Measurements from ENCODE around the gene TMEM59L. TPM values are rescaled to one million over a fixed set of nuclear protein-coding genes. Genes with fewer than 3 reads are reported as not detected.

TMEM59L gene
- total and polyA plus RNA-seq, 2 of the 4 experiments (the other 2 are of a cell fraction), result under 0.01 to 5.9 TPM

DNA sequence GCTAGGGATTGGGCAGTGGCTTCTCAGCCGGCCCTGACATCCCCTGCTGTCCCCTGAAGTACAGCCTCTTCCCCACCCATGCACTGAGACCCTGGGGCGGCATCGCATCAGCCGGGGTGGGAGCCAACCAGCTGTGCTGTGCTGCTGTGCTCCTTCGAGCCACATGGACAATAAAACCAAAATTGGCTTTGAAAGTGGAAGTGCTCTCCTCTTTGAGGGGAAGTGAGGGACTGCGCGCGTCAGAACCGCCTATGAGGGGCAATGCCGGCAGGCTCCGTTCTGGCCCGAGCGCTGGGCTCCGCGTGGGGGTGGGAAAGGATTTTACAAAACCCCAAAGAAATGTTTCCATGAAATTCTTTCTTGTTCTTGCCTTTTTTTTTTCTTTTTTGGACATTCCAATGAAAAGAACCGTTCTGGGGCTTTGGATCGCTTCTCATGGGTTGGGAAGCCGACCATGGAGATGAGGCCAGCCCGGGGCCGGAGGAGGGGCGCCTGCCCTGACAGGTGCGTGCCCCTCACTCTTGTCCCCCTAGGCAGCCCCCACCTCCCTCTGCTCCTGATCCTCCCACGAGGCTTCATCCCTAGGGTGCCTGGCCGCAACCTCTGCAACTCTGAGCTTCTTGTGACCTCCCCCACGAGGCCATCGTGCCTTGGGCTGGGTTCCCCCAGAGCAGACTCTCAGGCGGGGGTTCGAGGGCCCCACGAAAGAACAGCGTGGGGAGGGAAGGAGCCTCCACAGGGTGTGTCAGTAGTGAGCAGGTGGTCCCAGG, 46.8 kb downstream of the TMEM59L start:
- H4K8ac ChIP-seq (ENCODE audit: low read depth in 2 of 2, low read length in 2 of 2), result peak overlapping the region; percentile 93 to 96; a peak in 3 of 4 replicates
- peak overlapping the region; percentile 21; the same call in 1 of the 2 replicates for H3K18ac ChIP-seq (ENCODE audit: low read depth, low read length)
- H3K4ac ChIP-seq (ENCODE audit: low read depth, low read length), result peak overlapping the region; percentile 90
- H3K9me3 ChIP-seq (ENCODE audit: control insufficient read depth, insufficient read depth, low read length), result no peaks in the 10 kb centered on the region
- no peak for DNase-seq
- no peak overlapping the region for H2AFZ ChIP-seq (replicated peaks; ENCODE audit: low read length, poor library complexity)
- dilution Hi-C loops (cut with HindIII; ENCODE audit: low sequenced_read_pairs, unreplicated experiment), result no loop called here
- peak overlapping the region; percentile 86; the same call in 2 of the 3 replicates for H2BK15ac ChIP-seq (ENCODE audit: low read depth, low read length)
- peaks cover 41% of the 10 kb centered on the region for H3K4me1 ChIP-seq (ENCODE audit: control insufficient read depth, insufficient read depth, low read length)
- BruUV-seq (replicated peaks), result no TSS peak
- H3K27me3 ChIP-seq (ENCODE audit: control insufficient read depth, insufficient read depth, low read length), result no peaks in the 10 kb centered on the region
- H2BK120ac ChIP-seq (ENCODE audit: low read depth, low read length), result peak overlapping the region; percentile 86
- H2AK5ac ChIP-seq (ENCODE audit: low read depth, low read length), result peak overlapping the region; percentile 94
- peaks cover 25% of the 10 kb centered on the region for H3K9me1 ChIP-seq (ENCODE audit: insufficient read depth, low read length)
- H3K9ac ChIP-seq (ENCODE audit: low read depth, low read length), result no peak overlapping the region
- intact Hi-C loops (cut with micrococcal nuclease), result no loop called here
- no peak overlapping the region for H3K4me3 ChIP-seq (ENCODE audit: insufficient read depth, low read depth, low read length)
- H3K4me2 ChIP-seq (ENCODE audit: low read depth, low read length), result no peak overlapping the region
- H4K20me1 ChIP-seq (ENCODE audit: insufficient read depth, low read length), result peaks cover 5% of the 10 kb centered on the region
- H3K56ac ChIP-seq (ENCODE audit: extremely low read depth, insufficient read depth, low read length), result peak overlapping the region; percentile 64
- ATAC-seq (ENCODE audit: low read depth), result no peak
- peak overlapping the region; percentile 69 for H3K23ac ChIP-seq (ENCODE audit: low read depth, low read length)
- in situ Hi-C loops (cut with MboI; ENCODE audit: low sequenced_read_pairs), result no loop called here
- peak overlapping the region; percentile 47; the same call in 1 of the 2 replicates for H4K5ac ChIP-seq (ENCODE audit: low read depth, low read length)
- peak overlapping the region; percentile 36; the same call in 1 of the 2 replicates for H3K27ac ChIP-seq (ENCODE audit: insufficient read depth, low read length)
- WGBS, 2 experiments (ENCODE audit: extremely low coverage in 2 of 2, insufficient read length in 1 of 2), result 75% methylated on average over 5 of the region's 30 CpGs; no CpG with 5 or more reads in 1 of the 2 experiments
- peak overlapping the region; percentile 72 for H2BK20ac ChIP-seq (ENCODE audit: low read depth, low read length)
- H2AK9ac ChIP-seq (replicated peaks; ENCODE audit: low read depth, low read length, poor library complexity), result peak overlapping the region; percentile 93
- H3K14ac ChIP-seq (replicated peaks; ENCODE audit: low read depth, low read length), result peak overlapping the region; percentile 37; the same call in 1 of the 2 replicates
- H3K79me1 ChIP-seq (ENCODE audit: low read depth in 1 of 2, low read length in 2 of 2), result peaks cover 27 to 66% of the 10 kb centered on the region in 2 experiments
- peak overlapping the region; percentile 98 for H4K91ac ChIP-seq (ENCODE audit: insufficient read depth, low read depth, low read length)
- H3K36me3 ChIP-seq (ENCODE audit: control insufficient read depth, insufficient read depth, low read length), result 0 out of 2 replicates have a peak, but pooled peaks cover 1% of the 10 kb centered on the region
- ChIA-PET CTCF (no interaction called here), POLR2A (ENCODE audit: unreplicated experiment) (no interaction called here)
- H2BK5ac ChIP-seq (ENCODE audit: low read depth, low read length, poor library complexity, severe bottlenecking), result peak overlapping the region; percentile 77
- no peak for TF ChIP-seq RFX5 (IDR thresholded peaks at IDR 0.05; ENCODE audit: low read depth, low read length)
- TF ChIP-seq RCOR1 (IDR thresholded peaks at IDR 0.05; ENCODE audit: insufficient replicate concordance, low read length), result no peak
- TF ChIP-seq POLR2A (IDR thresholded peaks at IDR 0.05; ENCODE audit: low read depth, low read length), result no peak; the same call in 1 of the 2 replicates
- TF ChIP-seq USF2 (IDR thresholded peaks at IDR 0.05; ENCODE audit: low read depth, low read length), result no peak
- TF ChIP-seq SMC3 (IDR thresholded peaks at IDR 0.05; ENCODE audit: low read depth, low read length), result no peak
- TF ChIP-seq CHD1 (IDR thresholded peaks at IDR 0.05; ENCODE audit: low read depth, low read length), result no peak
- TF ChIP-seq CEBPB (IDR thresholded peaks at IDR 0.05; ENCODE audit: low read depth, low read length), result no peak
- TF ChIP-seq FOS (IDR thresholded peaks at IDR 0.05; ENCODE audit: low read depth, low read length), result no peak
- TF ChIP-seq RAD21 (IDR thresholded peaks at IDR 0.05; ENCODE audit: low read length), result no peak
- TF ChIP-seq, protein P1, sequence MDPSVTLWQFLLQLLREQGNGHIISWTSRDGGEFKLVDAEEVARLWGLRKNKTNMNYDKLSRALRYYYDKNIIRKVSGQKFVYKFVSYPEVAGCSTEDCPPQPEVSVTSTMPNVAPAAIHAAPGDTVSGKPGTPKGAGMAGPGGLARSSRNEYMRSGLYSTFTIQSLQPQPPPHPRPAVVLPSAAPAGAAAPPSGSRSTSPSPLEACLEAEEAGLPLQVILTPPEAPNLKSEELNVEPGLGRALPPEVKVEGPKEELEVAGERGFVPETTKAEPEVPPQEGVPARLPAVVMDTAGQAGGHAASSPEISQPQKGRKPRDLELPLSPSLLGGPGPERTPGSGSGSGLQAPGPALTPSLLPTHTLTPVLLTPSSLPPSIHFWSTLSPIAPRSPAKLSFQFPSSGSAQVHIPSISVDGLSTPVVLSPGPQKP (IDR thresholded peaks at IDR 0.05; ENCODE audit: borderline replicate concordance, low read depth, low read length), result no peak
- TF ChIP-seq CTCF (conservative IDR thresholded peaks at IDR 0.05; ENCODE audit: low read depth, low read length), result no peak
- no peak for TF ChIP-seq NFE2L2 (IDR thresholded peaks at IDR 0.05; ENCODE audit: low read depth, low read length)
- no peak for TF ChIP-seq BHLHE40 (IDR thresholded peaks at IDR 0.05; ENCODE audit: low read depth, low read length)
- TF ChIP-seq MAZ (IDR thresholded peaks at IDR 0.05; ENCODE audit: borderline replicate concordance, low read depth, low read length), result no peak

Measured in IMR-90 (cell line).